ENCODE results near the gene HIVEP3. TPM values are rescaled to one million over a fixed set of nuclear protein-coding genes. Genes with fewer than 3 reads are reported as not detected.
A peak's percentile ranks its signal among the peaks of the same experiment; 100 is the strongest.

The HIVEP3 gene
- total RNA-seq, 1 donor from 2014 or later: 0.85 TPM

DNA sequence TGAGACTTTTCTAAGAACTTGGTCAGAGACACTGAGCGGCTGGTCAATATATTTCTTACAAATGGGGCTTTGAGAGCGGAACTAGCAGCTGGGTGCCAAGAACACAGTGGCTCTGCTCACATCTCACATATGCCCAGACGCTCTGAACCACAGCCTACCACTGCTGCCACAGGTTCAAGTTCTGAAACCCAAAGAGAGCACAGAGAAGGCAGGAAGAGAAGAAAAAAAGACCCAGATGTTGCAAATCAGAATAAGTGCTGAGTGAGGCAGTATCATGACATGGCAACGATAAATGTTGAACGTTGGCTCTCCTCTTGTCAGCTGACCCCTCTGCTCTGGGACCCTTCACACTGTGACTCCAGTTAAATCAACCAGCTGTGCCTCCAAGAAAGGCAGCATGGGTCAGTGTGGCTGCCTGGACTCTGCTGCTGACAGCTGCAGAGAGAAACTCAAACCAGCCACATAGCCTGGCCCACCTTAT, 26.4 kb downstream of the HIVEP3 start:
- no peak for DNase-seq

GRCh38 chr1:41891199-41891896, 27.4 kb downstream of the HIVEP3 start:
- peak; percentile 41 for DNase-seq

GRCh38 chr1:41890825-41891198, 27.9 kb downstream of the HIVEP3 start:
- DNase-seq: no peak

- no peak for DNase-seq
Measured at GRCh38 chr1:41889506-41890414, 29.0 kb downstream of the HIVEP3 start.

GRCh38 chr1:41888756-41889155, 30.0 kb downstream of the HIVEP3 start:
- DNase-seq: no peak

DNA sequence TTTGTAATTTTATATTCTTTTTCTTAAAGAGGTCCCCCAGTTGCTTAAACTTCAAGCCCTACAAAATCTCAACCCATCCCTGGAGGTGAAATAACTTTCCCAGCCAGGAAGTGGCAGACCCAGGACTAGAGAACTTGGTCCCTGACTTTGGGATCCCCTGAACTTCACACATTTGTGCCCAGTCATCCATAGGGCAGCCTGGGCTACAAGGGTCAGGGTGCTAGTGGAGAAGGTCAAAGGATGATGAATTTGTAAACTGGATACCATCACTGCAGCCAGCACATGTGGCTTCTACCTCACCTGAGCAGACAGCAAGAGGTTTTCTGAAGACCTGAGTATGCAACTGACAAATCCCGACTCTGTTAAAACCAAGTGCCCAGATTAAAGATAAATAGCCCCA, 31.4 kb downstream of the HIVEP3 start:
- no peak for DNase-seq

GRCh38 chr1:41884256-41885230, 34.2 kb downstream of the HIVEP3 start:
- DNase-seq: no peak

DNA sequence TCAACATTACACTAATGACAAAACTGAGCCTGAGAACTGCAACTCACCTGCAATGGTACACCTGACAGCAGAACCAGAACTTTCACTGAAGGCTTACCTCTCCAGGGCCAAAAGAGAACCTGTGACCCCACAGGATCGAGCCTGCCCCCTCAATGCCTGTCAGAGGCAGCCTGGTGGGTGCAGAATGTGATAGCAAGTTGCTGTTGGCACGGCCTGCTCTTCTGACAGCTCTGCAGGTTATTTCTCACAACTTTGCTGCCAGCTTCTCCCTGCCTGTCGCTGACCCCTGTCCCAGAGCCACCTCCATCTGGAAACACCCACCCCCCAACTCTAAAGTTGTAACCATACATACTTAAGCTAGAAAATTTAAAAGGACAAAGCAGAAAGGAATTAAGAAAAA, 35.2 kb downstream of the HIVEP3 start:
- no peak for DNase-seq

- DNase-seq: no peak
Measured at GRCh38 chr1:41882486-41882885, 36.2 kb downstream of the HIVEP3 start.

DNA sequence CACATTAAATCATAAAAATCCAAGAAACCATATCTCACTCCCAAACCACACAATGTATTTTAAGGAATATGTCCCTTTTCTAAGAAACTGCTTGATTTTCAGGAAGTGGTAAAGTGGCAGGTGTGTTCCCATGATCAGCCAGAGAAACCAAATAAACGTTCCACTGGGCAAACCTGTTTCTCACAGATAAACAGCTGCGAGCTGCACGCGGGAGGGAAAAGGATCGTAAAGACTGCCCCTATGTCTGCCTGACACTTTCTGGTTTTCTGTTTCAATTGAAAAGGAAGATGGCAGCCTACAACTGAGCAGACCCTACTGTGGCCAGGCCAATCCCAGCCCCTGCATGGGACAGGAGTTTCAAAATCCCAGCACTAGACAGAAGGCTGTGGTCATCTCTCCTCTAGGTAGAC, 36.6 kb downstream of the HIVEP3 start:
- DNase-seq: no peak

DNA sequence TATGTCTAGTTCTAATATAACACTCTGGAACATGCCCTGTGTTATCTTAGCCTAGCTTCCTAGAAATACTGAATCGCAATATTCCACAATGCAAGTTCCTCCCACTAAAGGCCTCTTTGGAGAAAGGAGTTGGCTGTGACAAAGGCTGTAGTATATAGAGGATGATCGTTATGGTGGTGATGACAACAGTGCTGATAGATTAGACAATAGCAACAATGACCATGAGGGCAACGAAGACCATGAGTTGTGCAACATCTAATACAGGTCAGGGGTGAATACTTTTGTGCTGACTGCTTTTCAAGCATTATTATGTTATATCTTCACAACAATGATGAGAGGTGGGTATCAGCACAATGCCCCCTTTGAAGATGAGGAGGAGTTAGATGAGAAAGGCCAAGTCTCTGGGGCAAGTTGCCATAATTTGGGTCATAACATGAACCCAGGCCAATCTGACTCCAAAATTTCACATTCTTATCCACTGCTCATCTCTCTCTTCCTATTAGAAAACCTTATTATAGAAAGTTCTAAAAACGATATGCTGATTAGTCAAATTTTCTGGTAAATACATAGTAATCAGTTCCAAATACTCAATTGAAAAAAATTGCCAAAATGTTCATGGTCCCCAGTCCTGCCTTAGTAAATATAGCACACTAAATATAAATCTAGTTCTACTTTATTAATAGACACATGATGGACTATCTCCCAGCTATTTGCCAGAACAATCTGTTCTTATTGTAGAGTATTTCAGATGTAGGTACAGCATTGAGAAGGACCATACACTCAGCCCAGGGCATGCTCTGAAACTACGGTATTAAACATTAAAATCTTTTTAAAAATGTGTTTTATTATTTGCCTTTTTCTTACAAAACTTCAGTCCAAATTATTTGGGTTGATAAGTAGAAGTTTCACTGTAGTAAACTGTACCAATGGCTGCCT, 37.5 kb downstream of the HIVEP3 start:
- DNase-seq: no peak

DNA sequence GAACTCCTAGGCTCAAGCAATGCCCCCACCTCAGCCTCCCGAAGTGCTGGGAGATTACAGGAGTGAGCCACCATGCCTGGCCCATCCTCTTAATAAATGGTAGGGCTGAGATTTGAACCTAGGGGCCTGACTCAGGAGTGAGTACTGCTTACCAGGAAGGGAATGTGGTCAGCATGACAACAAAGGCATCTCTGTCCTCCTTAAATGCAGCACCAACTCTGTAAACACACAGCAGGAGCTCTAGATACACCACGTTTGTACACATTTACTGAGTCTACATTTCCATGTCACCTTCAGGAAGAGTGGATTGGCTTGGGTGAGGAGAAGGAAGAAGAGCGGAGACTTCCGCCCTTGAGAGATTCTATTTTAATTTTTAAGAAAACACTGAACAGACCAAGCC, 38.5 kb downstream of the HIVEP3 start:
- no peak for DNase-seq

DNA sequence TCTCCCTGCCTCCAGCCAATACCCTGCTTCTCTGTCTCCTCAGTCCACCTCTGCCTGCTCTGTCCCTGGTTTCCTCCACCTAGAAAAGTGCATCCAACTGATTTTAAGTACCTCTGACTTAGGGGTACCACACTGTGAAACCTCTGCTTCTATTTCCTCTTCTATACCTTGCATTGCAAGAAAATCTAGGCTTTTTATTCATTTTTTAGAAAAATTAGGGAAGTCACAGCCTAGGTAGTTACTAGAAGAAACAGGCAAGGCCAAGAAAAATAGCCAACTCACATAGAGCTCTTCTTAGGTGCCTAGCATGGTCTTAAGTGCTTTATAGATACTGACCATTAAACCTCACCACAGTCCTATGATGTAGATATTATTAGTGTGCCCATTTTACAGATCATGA, 39.1 kb downstream of the HIVEP3 start:
- no peak for DNase-seq

DNA sequence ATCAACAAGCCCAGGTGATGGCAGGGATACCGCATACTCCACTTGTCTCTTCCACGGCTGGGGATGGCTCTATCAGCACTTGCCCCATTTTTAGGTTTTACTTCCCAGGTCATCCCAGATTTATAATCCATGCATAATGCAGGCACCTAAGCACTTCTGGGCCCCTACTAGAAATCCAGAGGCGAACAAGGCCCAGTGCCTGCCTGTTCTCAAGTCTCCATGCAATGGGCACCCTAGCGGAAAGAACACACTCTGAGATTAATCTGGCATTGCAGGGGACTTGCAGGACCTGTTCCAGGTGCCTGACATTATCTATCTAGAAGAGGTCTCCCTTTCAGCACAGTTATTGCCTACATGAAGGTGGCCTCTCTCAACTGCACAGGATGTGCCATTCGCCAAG, 39.8 kb downstream of the HIVEP3 start:
- DNase-seq: no peak

DNA sequence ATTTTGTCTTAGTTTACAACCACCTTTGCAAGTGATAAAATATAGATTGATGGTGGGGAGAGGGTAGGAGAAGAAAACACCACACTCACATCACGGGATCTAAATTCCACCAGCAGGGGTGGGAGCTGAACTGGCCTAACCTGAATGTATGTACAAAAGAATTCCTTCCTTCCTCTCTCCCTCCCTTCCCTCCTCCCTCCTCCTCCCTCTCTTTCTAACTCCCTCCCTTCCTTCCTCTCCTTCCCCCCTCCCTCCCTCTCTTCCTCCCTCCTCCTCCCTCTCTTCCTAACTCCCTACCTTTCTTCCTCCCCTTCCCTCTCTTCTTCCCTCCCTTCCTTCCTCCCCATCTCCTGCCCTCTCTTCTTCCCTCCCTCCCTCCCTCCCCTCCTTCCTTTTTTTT, 40.2 kb downstream of the HIVEP3 start:
- no peak for DNase-seq

- no peak for DNase-seq
Measured at GRCh38 chr1:41876576-41877445, 41.9 kb downstream of the HIVEP3 start.

DNA sequence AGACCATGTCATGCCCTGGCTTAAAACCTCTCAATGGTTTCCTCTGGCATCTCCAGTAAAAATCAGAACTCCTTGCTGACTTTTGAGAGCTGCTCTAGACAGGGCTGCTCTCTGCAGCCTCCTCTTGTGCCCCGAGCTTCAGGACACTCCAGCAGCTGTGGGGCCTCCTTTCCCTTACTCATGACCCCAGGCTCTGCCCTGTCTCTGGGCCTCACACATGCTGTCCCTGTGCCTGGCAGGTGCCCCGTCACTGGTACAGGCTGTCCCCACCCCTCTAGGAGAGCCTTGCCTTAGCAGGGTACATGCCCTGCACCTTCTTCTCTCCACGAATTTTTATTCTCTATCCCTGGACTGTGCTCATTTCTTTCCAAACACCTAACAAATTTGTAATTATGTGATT, 43.2 kb downstream of the HIVEP3 start:
- DNase-seq: no peak

DNA sequence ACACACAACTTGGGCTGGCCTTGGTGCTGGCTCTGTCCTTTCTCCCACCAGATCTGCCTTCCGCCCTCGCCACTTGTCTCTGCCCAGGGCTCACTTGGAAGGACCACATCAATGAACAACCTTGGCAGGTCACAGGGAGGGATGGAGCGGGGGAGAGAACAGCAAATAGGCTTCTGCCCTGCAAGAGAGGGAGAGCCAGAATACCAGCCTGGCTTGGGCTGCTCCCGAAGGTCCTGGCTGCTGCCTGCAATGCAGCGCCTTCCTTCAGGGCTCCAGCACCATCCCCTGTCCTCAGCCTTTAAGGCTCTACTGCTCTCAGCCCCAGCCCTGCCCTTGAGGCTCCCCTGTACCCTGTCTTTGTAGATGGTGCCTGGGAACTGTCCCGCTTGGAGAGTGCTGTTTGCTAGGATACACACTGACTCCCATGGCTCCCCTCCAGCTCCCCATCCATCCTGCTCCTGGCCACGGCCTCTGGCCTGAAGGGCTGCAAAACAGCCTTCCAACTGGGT, 43.8 kb downstream of the HIVEP3 start:
- DNase-seq: no peak

- no peak for DNase-seq
Measured at GRCh38 chr1:41874151-41874719, 44.5 kb downstream of the HIVEP3 start.

DNA sequence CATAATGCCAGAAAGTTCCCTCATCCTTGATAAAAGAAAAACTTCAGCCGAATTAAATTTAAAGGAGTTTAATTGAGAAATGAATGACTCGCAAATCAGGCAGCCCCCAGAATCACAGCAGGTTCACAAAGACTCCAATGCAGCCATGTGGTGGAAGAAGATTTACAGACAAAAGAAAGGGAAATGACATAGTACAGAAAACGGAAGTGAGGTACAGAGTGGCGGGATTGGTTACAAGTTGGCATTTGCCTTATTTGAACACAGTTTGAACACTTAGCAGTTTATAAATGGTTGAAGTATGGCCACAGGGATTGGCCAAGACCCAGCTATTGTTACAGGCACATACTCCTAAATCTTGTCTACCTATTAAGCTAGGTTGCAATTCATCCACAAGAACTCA, 46.6 kb downstream of the HIVEP3 start:
- peak; percentile 28 for DNase-seq

All from dermis blood vessel endothelial cell (primary cell).